ENCODE results near the gene ATP2C2. TPM values are rescaled to one million over a fixed set of nuclear protein-coding genes. Genes with fewer than 3 reads are reported as not detected.

Gene ATP2C2
- total and polyA plus RNA-seq, 4 donors = 0.49 to 4.3 TPM; not detected in 2

DNA sequence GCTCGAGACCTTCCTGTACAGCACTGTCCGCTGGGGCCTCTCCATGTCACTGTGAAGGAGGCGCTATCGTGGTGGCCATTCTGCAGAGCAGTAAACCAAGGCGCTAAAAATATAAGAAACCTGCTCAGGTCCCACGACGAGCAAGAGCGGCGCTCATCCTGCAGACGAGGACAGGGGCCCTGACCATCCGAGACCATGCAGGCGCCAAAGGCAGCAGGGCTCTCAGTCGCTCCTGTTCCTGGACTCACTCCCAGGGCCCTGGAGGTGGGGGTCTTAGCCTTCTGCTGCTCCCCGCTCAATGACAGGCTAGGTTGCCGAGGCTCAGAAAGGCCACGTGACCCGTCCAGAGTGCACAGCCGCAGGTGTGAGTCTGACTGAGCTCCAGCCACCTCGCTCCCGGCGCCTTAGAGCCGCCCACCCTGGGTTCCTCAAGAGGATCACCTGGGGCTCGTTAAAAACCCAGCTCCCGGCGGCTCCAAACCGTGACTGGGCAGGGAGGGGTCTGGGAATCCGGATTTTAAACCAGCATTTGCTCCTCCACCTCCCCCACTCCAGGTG lies 509 bp upstream of the ATP2C2 start:
- Histone ChIP-seq H3K4me3 (ENCODE audit: low read length in 2 of 2) (no peak overlapping the region), H3K27me3 (ENCODE audit: control insufficient read depth in 1 of 2, insufficient read depth in 2 of 2, low read length in 1 of 2) (no peaks in the 10 kb centered on the region), H3K4me1 (ENCODE audit: control insufficient read depth in 1 of 2, insufficient read depth in 2 of 2, low read length in 2 of 2) (no peaks in the 10 kb centered on the region), H3K9me3 (ENCODE audit: control insufficient read depth, low read length) (no peaks in the 10 kb centered on the region), H3K36me3 (ENCODE audit: control insufficient read depth in 1 of 2, insufficient read depth in 2 of 2, low read length in 1 of 2) (no peaks in the 10 kb centered on the region), H3K27ac (ENCODE audit: low read depth in 1 of 2, low read length in 2 of 2) (no peak overlapping the region)
- intact Hi-C loops (cut with DNase I) = no loop called here
- DNase-seq = no peak
- ATAC-seq (ENCODE audit: low FRiP score) = no peak
- WGBS, 2 donors = 19 to 22% methylated on average over 27 of the region's 27 CpGs

DNA sequence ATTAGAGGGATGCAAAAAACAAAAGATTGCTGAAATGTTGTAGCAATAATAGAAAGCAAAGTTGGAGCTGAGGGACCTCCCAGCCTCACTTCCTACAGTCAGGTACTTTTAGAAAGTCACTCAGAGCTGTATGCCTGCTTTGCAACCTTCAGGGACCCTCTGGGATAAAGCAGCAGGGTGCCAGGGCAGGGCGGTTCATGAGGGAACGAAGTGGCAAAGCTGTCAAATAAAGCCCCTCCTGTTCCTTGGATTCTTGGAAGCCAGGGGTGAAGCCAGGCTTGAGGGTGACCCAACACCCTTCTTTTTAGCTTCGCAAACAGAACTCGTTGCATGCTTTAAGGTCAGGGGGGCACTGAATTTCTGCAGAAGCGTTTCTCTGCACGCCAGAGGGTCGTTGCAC lies 767 bp downstream of the ATP2C2 start:
- no peak for DNase-seq
- intact Hi-C loops (cut with DNase I) = no loop called here
- no peak overlapping the region for H3K27ac ChIP-seq (ENCODE audit: low read depth in 1 of 2, low read length in 2 of 2)
- H3K4me1 ChIP-seq (ENCODE audit: control insufficient read depth in 1 of 2, insufficient read depth in 2 of 2, low read length in 2 of 2) = no peaks in the 10 kb centered on the region
- H3K36me3 ChIP-seq (ENCODE audit: control insufficient read depth in 1 of 2, insufficient read depth in 2 of 2, low read length in 1 of 2) = no peaks in the 10 kb centered on the region
- WGBS, 2 donors = 31% methylated on average over 7 of the region's 7 CpGs
- H3K4me3 ChIP-seq (ENCODE audit: low read length in 2 of 2) = no peak overlapping the region
- ATAC-seq (ENCODE audit: low FRiP score) = no peak
- no peaks in the 10 kb centered on the region for H3K27me3 ChIP-seq (ENCODE audit: control insufficient read depth in 1 of 2, insufficient read depth in 2 of 2, low read length in 1 of 2)
- no peaks in the 10 kb centered on the region for H3K9me3 ChIP-seq (ENCODE audit: control insufficient read depth, low read length)

DNA sequence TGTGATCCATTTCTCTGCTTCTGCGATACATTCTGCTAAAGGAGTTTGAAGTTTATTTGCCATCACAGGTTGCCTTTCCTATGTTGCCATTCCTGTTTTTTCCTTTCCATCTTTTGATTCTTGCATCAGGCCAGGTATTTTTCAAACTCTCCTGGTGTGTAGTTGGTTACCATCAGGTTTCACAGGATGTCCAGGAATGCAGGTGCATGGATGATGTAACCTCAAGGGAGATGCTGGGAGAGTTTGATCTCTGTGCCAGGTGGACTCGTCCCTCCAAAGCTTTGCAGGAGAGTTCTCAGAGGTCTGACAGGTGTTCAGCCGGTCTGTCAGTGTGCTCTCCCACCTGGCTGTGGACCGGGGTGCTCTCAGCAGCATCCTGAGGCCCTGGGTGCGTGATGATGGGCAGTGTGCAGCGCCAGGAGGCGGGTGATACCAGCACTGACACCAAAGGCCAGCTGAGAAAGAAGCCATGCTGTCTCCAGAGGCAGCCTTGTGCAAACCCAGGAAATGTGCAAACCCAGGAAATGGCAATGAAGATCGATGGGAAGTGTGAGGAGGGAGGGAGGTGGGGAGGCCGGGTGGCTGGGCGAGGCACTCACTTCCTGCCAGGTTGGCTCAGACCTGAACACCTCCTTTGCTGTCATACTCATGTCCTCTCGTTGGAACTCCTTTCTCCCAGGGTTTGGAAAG lies 1.7 kb downstream of the ATP2C2 start:
- H3K36me3 ChIP-seq (ENCODE audit: control insufficient read depth in 1 of 2, insufficient read depth in 2 of 2, low read length in 1 of 2) = no peaks in the 10 kb centered on the region
- H3K9me3 ChIP-seq (ENCODE audit: control insufficient read depth, low read length) = no peaks in the 10 kb centered on the region
- WGBS, 2 donors = 58 to 61% methylated on average over 11 of the region's 11 CpGs
- DNase-seq (no peak), ATAC-seq (ENCODE audit: low FRiP score) (no peak)
- intact Hi-C loops (cut with DNase I) = no loop called here
- no peak overlapping the region for H3K4me3 ChIP-seq (ENCODE audit: low read length in 2 of 2)
- no peaks in the 10 kb centered on the region for H3K27me3 ChIP-seq (ENCODE audit: control insufficient read depth in 1 of 2, insufficient read depth in 2 of 2, low read length in 1 of 2)
- H3K4me1 ChIP-seq (ENCODE audit: control insufficient read depth in 1 of 2, insufficient read depth in 2 of 2, low read length in 2 of 2) = no peaks in the 10 kb centered on the region
- H3K27ac ChIP-seq (ENCODE audit: low read depth in 1 of 2, low read length in 2 of 2) = no peak overlapping the region

DNA sequence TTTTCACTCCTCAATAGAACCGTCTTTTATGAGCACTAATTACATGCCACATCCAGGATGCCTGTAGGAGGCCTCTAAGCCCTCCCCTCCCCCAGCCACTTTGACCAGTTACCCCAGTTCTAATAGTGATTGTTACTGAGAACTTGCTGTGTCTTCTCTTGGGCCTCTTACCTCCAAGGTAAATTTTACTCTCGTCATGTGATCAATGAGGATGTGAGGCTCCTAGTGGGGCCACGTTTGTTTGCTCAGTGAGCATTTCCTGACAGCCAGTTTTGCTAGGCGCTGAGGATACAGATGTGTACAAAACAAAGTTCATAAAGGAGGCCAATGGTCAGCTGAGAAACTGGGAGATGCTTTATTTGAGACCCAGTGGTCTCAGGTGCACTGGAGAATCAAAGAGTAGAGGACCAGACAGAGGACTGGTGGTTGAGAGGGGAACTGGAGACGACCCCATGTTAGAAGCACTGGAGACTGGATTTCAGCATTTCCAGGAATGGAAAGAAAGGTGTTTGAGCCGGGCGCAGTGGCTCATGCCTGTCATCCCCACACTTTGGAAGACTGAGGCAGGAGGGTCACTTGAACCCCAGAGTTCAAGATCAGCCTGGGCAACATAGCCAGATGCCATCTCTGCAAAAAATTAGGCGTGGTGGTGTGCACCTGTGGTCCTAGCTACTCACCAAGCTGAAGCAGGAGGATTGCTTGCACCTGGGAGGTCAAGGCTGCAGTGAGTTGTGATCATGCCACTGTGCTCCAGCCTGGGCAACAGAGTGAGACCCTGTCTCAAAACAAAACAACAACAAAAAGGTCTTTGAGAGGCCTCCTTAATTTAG lies 2.6 kb downstream of the ATP2C2 start:
- intact Hi-C loops (cut with DNase I) = no loop called here
- ATAC-seq (ENCODE audit: low FRiP score) = no peak
- H3K9me3 ChIP-seq (ENCODE audit: control insufficient read depth, low read length) = no peaks in the 10 kb centered on the region
- DNase-seq = no peak
- no peaks in the 10 kb centered on the region for H3K4me1 ChIP-seq (ENCODE audit: control insufficient read depth in 1 of 2, insufficient read depth in 2 of 2, low read length in 2 of 2)
- no peaks in the 10 kb centered on the region for H3K27me3 ChIP-seq (ENCODE audit: control insufficient read depth in 1 of 2, insufficient read depth in 2 of 2, low read length in 1 of 2)
- no peak overlapping the region for H3K27ac ChIP-seq (ENCODE audit: low read depth in 1 of 2, low read length in 2 of 2)
- 63 to 66% methylated on average over 8 of the region's 8 CpGs for WGBS, 2 donors
- H3K4me3 ChIP-seq (ENCODE audit: low read length in 2 of 2) = no peak overlapping the region
- H3K36me3 ChIP-seq (ENCODE audit: control insufficient read depth in 1 of 2, insufficient read depth in 2 of 2, low read length in 1 of 2) = no peaks in the 10 kb centered on the region

DNA sequence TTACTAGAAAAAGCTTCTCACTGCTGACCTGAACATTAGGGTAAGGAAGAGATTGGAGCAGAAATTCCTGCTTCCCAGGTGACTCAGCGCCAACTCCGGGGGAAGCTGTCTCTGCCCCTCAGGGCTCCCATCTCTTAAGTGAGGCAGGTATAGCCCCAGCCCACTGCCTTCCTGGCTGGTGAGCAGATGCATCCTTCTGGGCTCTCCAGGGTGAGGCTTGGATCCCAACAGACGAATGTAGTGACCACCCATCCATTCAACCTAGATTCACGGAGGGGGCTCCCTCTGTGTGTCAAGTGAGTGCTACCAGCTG lies 3.2 kb downstream of the ATP2C2 start:
- intact Hi-C loops (cut with DNase I) = no loop called here
- no peaks in the 10 kb centered on the region for H3K9me3 ChIP-seq (ENCODE audit: control insufficient read depth, low read length)

DNA sequence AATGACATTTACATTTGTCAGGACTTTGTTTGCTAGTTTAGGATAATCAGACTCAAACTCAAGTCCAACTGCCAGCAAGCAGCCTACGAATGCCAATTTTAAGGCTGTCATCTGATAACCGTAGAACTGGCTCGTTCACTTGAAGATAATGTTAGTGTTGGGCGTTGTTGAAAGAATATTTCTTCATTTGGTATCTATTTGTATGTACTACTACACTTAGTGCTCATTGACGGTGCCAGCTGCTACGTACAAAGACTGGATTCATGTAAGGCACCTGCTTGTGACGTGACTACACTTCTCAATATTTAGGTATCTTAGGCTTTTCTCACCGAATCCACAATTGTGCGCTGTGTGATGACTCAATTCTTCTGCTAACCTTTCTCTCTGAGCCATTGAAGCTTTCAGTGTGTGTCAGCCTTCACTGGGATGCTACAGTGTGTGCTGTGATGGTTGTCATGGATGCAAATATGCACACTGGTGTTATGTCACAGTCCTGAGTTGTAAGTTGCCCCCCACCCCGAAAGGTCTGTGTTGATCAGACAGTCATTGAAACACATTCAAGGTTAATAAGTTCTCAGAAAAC lies 5.7 kb downstream of the ATP2C2 start:
- 55 to 61% methylated on average over 10 of the region's 10 CpGs for WGBS, 2 donors
- Histone ChIP-seq H3K27me3 (ENCODE audit: control insufficient read depth in 1 of 2, insufficient read depth in 2 of 2, low read length in 1 of 2) (no peaks in the 10 kb centered on the region), H3K9me3 (ENCODE audit: control insufficient read depth, low read length) (no peaks in the 10 kb centered on the region), H3K4me1 (ENCODE audit: control insufficient read depth in 1 of 2, insufficient read depth in 2 of 2, low read length in 2 of 2) (no peaks in the 10 kb centered on the region), H3K36me3 (ENCODE audit: control insufficient read depth in 1 of 2, insufficient read depth in 2 of 2, low read length in 1 of 2) (no peaks in the 10 kb centered on the region), H3K27ac (ENCODE audit: low read depth in 1 of 2, low read length in 2 of 2) (no peak overlapping the region), H3K4me3 (ENCODE audit: low read length in 2 of 2) (no peak overlapping the region)
- ATAC-seq (ENCODE audit: low FRiP score) = no peak
- intact Hi-C loops (cut with DNase I) = no loop called here
- no peak for DNase-seq

More for the DNA sequence above, 3.2 kb downstream of the ATP2C2 start:
- H3K27me3 ChIP-seq (ENCODE audit: control insufficient read depth in 1 of 2, insufficient read depth in 2 of 2, low read length in 1 of 2) = no peaks in the 10 kb centered on the region
- no peak for DNase-seq
- H3K36me3 ChIP-seq (ENCODE audit: control insufficient read depth in 1 of 2, insufficient read depth in 2 of 2, low read length in 1 of 2) = no peaks in the 10 kb centered on the region
- H3K4me3 ChIP-seq (ENCODE audit: low read length in 2 of 2) = no peak overlapping the region
- no peaks in the 10 kb centered on the region for H3K4me1 ChIP-seq (ENCODE audit: control insufficient read depth in 1 of 2, insufficient read depth in 2 of 2, low read length in 2 of 2)
- WGBS, 2 donors = 65 to 67% methylated on average over 4 of the region's 4 CpGs
- no peak for ATAC-seq (ENCODE audit: low FRiP score)
- no peak overlapping the region for H3K27ac ChIP-seq (ENCODE audit: low read depth in 1 of 2, low read length in 2 of 2)

DNA sequence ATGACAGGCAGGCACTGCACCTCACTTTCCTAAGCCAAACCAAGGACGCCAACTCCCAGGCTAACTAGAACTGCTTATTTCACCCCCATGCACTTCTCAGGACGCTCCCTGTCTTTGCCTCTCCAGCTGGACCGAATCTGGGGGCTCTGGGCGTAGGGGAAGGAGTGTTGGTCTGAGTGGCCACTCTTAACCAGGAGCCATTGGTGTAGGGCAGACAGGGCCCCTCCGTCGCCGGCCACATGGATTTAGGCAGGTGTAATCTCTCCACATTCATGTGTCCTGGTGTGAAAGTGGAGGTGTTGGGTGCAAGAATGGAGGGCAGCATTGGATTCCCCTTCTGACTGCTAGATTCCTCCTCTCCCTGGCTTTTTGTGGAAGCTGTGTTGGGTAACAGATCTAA lies 9.8 kb downstream of the ATP2C2 start:
- WGBS, 2 donors = 80 to 84% methylated on average over 7 of the region's 7 CpGs
- intact Hi-C loops (cut with DNase I) = no loop called here

DNA sequence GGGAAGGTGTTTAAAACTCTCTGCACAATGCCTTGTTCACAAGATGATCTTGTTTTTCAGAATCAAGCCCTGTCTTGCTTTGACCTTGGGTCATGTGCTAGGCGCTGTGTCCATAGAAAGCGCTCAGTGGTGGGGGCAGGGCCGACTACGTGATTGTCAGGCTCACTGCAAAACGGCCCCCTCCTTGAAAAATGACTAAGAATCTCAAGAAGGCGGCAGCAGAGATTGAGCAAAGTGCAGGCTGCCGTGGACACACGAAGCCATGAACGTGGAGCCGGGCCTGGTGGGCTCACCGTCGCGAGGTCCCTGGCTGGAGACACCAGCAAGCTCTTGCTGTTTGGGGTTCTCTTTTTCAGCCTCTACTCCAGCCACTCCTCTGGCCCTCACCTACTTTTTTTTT lies 10.2 kb downstream of the ATP2C2 start:
- no peak overlapping the region for H3K27ac ChIP-seq (ENCODE audit: low read depth in 1 of 2, low read length in 2 of 2)
- H3K4me1 ChIP-seq (ENCODE audit: control insufficient read depth in 1 of 2, insufficient read depth in 2 of 2, low read length in 2 of 2) = no peaks in the 10 kb centered on the region
- ATAC-seq (ENCODE audit: low FRiP score) (no peak), DNase-seq (peak in 1 of 2 donors; percentile 39)
- intact Hi-C loops (cut with DNase I) = no loop called here
- H3K36me3 ChIP-seq (ENCODE audit: control insufficient read depth in 1 of 2, insufficient read depth in 2 of 2, low read length in 1 of 2) = no peaks in the 10 kb centered on the region
- H3K9me3 ChIP-seq (ENCODE audit: control insufficient read depth, low read length) = peaks cover 3% of the 10 kb centered on the region
- H3K4me3 ChIP-seq (ENCODE audit: low read length in 2 of 2) = no peak overlapping the region
- H3K27me3 ChIP-seq (ENCODE audit: control insufficient read depth in 1 of 2, insufficient read depth in 2 of 2, low read length in 1 of 2) = no peaks in the 10 kb centered on the region
- WGBS, 2 donors = 80% methylated on average over 13 of the region's 13 CpGs

More for the DNA sequence above, 9.8 kb downstream of the ATP2C2 start:
- Histone ChIP-seq H3K4me3 (ENCODE audit: low read length in 2 of 2) (no peak overlapping the region), H3K27me3 (ENCODE audit: control insufficient read depth in 1 of 2, insufficient read depth in 2 of 2, low read length in 1 of 2) (no peaks in the 10 kb centered on the region), H3K4me1 (ENCODE audit: control insufficient read depth in 1 of 2, insufficient read depth in 2 of 2, low read length in 2 of 2) (no peaks in the 10 kb centered on the region), H3K27ac (ENCODE audit: low read depth in 1 of 2, low read length in 2 of 2) (no peak overlapping the region), H3K36me3 (ENCODE audit: control insufficient read depth in 1 of 2, insufficient read depth in 2 of 2, low read length in 1 of 2) (no peaks in the 10 kb centered on the region), H3K9me3 (ENCODE audit: control insufficient read depth, low read length) (peaks cover 3% of the 10 kb centered on the region)
- ATAC-seq (ENCODE audit: low FRiP score) (no peak), DNase-seq (peak in 1 of 2 donors; percentile 44)

All from aorta (tissue), 5 donors.